GM21515 (cell line): ENCODE data around the gene PTPRN2.

Experiments
- ATAC-seq: cut with Tn5 transposase; IDR thresholded peaks from one replicate; pipeline ENCODE4 v1.9.1; 2021; ENCODE audit not compliant: unreplicated experiment

Gene PTPRN2

GRCh38 chr7:157818701-157819454 lies 768.7 kb downstream of the PTPRN2 start:
- no peak for ATAC-seq

- no peak for ATAC-seq
Measured at GRCh38 chr7:157817944-157818700, 769.5 kb downstream of the PTPRN2 start.

GRCh38 chr7:157817433-157817832 lies 770.2 kb downstream of the PTPRN2 start:
- no peak for ATAC-seq

DNA sequence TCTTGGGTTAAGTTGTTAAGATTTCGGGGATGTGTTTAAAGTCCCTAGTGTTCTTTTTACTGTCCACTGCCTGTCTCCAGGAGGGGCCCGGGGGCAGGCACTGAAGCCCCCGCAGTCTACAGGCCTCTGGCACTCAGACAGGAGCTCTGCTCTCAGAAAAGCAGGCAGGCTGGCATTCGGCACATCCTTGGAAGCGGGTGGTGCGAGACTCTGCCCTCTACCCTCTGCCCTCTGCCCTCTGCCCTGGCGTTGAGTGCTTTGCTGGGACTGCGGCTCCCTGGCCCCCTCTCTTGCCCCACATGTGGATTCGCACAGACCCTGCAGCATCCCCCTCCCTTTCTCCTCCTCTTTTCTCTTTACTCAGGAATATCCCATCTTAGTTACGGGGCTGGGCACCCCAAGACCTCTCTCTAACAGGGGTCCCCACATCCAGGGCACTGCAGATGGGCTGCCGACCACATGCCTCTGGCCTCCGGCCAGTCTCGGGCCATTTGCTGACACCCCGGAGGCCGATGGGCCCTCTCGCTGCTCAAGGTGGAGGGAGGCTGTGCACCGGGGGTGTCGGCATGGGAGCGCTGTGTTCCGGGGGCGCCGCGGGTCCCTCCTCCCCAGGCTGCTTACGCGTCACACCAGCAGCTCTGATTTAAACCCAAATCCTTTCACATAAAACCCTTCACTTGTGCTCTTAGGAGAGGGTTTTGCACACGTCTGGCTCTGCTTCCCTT lies 770.9 kb downstream of the PTPRN2 start:
- no peak for ATAC-seq

DNA sequence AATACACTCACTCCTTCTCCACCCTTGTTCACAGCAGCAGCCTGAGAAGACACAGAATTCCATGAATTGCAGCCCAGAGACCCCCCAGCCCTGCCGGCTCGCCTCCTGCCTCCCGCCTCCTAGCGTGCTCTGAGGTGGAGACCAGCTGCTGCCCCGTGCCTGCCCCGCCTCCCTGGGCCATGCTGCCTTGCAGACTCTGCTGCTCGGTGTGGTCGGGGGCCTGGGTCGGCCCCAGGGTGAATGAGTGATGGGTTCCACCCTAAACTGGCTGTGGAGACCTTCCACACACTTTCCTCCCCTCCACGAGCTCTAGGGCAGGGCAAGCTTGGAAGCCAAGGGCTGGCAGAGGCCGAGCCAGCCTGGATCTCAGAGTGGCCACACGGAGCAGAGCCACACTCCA lies 771.5 kb downstream of the PTPRN2 start:
- no peak for ATAC-seq

DNA sequence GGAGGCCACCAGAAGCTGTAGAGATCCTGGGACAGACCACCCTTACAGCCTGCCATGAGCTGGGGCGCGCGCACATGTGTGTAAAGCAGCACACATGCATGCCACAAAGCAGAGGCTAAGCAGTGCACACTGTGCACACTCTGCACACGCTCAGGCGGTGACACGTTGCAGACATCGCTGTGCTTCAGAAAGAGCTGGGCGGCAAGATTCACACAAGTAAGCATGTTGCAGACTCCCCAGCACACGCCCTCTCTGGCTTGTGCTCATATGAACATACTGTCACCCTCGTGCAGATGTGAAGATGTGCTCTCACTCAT lies 772.0 kb downstream of the PTPRN2 start:
- ATAC-seq: no peak

- no peak for ATAC-seq
Measured at GRCh38 chr7:157814931-157815705, 772.5 kb downstream of the PTPRN2 start.

DNA sequence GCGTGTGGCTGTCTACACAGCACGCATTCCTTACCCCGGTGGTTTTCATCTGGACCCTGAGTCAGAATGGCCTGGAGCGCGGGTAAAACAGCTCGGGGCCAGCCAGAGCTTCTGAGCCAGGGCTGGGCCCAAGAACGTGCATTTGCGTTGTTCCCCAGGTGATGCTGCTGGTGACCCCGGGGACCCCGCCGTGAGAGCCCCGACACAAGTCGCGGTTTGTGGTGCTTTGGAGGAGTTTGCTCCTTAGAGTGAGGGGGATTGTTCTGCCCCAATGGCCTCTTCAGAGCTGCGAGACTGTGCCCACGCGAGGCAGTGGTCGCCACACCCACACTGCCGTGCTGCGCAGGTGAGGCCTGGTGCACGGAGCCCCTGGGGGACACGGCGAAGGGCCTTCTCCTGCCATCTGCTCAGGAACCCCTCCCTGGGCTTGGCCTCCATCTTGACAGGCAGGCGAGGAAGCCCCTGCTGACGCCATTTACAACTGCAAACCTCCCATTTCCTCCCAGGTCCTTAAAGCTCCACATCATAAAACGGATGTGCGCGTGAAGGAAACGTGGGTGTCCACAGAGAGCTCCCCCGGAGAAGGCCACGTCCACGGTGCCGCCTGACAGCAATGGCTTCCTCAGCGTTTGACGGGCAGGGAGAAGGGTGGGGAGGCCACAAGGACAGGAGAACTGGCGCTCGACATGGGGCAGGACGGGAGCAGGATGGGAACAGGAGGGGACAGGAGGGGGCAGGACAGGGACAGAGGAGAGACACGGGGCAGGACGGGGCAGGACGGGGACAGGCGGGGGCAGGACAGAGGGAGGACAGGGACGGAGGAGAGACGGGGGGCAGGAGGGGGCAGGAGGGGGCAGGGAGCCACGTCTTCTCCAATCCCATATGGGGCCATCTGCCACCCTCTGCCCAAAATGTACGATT lies 773.6 kb downstream of the PTPRN2 start:
- no peak for ATAC-seq

GRCh38 chr7:157813053-157813452 lies 774.6 kb downstream of the PTPRN2 start:
- ATAC-seq: no peak

DNA sequence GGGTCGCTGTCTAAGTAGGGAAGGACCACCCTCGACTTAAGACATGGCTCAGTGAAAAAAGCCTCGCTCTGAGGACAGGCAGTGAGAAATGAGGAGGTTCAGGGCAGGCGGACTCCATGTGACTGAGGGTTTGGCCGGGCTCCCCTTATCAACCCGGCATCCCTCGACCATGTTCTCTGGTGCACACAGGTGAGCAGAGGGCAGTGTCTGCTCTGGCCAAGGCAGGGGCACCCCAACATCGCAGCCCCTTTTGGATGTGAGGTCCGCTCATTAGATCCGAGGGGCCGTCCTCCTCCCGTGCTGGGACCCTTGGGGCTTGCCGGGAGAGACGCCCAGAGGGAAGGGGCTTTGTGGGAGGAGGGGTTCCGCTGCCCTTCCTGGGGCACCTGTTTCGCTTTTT lies 775.7 kb downstream of the PTPRN2 start:
- no peak for ATAC-seq

- no peak for ATAC-seq
Measured at GRCh38 chr7:157809863-157810851, 777.5 kb downstream of the PTPRN2 start.

GRCh38 chr7:157809154-157809862 lies 778.3 kb downstream of the PTPRN2 start:
- no peak for ATAC-seq

DNA sequence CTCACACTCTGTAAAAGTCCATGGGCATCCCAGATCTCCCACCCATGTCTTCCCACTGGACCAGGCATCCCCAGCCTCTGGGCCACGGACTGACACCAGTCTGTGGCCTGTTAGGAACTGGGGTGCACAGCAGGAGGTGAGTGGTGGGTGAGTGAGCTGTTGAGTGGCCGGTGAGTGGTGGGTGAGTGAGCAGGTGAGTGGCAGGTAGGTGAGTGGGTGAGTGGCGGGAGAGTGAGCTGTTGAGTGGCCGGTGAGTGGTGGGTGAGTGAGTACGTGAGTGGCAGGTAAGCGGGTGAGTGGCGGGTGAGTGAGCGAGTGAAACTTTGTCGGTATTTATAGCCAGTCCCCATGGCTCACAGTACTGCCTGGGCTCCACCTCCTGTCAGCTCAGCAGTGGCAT lies 779.6 kb downstream of the PTPRN2 start:
- no peak for ATAC-seq

GRCh38 chr7:157807510-157807909 lies 780.1 kb downstream of the PTPRN2 start:
- ATAC-seq: no peak

- ATAC-seq: no peak
Measured at GRCh38 chr7:157806711-157807110, 780.9 kb downstream of the PTPRN2 start.

DNA sequence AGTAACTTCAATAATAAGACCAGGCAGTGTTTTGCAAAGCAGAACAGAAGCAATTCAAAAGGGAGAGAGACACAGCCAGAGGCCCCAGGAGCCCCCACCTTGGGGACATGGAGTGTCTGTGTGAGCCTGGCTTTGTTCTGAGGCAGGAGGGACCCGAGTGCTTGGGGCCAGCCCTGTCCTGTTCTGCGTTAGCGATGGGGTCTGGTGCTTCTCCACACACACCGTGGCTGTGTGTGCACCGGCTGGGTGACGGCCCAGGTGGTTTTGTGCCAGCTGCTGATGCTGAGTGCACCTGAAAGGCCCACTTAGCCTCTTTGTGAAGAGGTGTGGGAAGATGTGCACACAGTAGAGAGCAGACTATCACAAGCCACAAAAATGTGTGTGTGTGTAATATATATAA lies 781.9 kb downstream of the PTPRN2 start:
- ATAC-seq: no peak

GRCh38 chr7:157803906-157804305 lies 783.7 kb downstream of the PTPRN2 start:
- ATAC-seq: no peak

- ATAC-seq: no peak
Measured at GRCh38 chr7:157801971-157802675, 785.5 kb downstream of the PTPRN2 start.
